ENCODE data around the gene APLNR. TPM values are rescaled to one million over a fixed set of nuclear protein-coding genes. Genes with fewer than 3 reads are reported as not detected.

The APLNR gene
- total RNA-seq, 2 donors from 2014 or later = 6.3 to 13.6 TPM

DNA sequence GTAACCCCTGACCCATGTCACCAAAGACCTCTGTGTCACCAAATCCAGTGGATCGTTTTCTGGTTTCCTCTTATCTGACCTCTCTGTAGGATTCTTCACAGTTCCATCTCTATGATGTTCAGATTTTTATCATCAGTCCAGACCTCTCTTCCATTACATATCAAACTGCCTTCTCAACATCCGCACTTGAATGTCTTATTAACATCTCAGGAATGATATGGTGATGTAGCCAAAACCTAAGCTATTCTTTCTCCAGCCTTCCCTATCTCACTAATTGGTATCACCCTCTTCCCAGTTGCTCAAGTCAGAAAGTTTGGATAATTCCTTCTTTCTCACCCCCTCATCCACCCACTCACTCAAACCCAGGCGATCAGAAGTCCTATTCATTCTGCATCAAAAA, 13.4 kb downstream of the APLNR start:
- H3K4me3 ChIP-seq = no peak overlapping the region
- TF ChIP-seq, protein P1, sequence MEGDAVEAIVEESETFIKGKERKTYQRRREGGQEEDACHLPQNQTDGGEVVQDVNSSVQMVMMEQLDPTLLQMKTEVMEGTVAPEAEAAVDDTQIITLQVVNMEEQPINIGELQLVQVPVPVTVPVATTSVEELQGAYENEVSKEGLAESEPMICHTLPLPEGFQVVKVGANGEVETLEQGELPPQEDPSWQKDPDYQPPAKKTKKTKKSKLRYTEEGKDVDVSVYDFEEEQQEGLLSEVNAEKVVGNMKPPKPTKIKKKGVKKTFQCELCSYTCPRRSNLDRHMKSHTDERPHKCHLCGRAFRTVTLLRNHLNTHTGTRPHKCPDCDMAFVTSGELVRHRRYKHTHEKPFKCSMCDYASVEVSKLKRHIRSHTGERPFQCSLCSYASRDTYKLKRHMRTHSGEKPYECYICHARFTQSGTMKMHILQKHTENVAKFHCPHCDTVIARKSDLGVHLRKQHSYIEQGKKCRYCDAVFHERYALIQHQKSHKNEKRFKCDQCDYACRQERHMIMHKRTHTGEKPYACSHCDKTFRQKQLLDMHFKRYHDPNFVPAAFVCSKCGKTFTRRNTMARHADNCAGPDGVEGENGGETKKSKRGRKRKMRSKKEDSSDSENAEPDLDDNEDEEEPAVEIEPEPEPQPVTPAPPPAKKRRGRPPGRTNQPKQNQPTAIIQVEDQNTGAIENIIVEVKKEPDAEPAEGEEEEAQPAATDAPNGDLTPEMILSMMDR (IDR thresholded peaks at IDR 0.05) = no peak
- H3K9me3 ChIP-seq = peaks cover 0 to 7% of the 10 kb centered on the region in 2 donors
- H3K36me3 ChIP-seq = no peaks in the 10 kb centered on the region
- no peak for DNase-seq (ENCODE audit: low spot score)
- H3K27me3 ChIP-seq = no peaks in the 10 kb centered on the region
- peaks cover 3 to 26% of the 10 kb centered on the region in 2 donors for H3K4me1 ChIP-seq
- H3K27ac ChIP-seq = no peak overlapping the region

DNA sequence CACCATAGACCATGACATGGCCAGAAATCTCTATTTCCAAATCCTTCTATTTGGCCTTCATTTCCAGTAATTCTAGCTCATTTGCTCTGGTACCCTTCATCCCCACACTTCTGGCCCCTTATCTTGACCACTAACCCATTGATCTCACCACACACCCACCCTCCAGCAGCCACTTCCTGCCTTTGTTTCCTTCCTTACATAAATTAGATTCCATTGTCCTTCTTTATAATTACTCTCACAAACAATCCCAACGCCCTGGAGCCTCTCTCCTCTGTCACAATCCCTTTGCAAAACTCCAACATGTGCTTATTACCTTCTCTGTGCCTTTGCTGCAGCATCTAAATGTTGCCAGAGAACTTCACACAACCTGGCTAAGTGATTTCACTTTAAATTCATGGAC, 14.8 kb downstream of the APLNR start:
- Histone ChIP-seq H3K27ac (no peak overlapping the region), H3K9me3 (peaks cover 0 to 7% of the 10 kb centered on the region in 2 donors), H3K36me3 (no peaks in the 10 kb centered on the region), H3K27me3 (no peaks in the 10 kb centered on the region), H3K4me1 (peaks cover 3 to 18% of the 10 kb centered on the region in 2 donors), H3K4me3 (no peak overlapping the region)
- TF ChIP-seq, protein P1 (IDR thresholded peaks at IDR 0.05) = no peak
- no peak for DNase-seq (ENCODE audit: low spot score)

DNA sequence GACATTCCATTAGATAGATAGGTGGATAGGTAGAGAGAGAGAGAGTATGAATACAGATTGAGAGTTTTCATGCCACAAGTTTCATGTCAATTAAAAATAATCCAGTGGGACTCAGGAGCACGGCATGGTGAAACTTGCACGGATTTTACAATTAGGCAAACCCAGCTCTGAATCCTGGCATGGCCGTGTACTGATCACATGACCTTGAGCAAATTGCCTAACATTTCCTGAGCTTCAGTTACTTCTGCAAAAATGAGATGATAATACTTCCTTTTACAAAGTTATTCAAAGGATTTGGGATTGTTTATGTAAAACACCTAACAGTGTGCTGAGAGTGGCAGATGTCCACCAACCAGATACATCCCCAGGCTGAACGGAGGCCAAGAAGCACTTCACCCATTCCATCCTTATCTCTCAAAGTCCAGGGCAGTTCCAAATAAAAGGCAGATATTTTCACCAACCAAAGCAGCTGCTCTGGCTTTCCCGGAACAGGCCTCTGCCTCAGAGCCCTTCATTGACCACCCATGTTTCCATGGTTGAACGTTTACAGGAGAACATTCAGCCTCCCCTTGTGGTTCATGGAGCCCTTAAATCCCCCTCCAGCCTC, 17.9 kb downstream of the APLNR start:
- Histone ChIP-seq H3K27ac (peak overlapping the region in 1 of 2 donors; percentile 65), H3K4me1 (peaks cover 3 to 39% of the 10 kb centered on the region in 2 donors), H3K27me3 (no peaks in the 10 kb centered on the region), H3K4me3 (no peak overlapping the region), H3K9me3 (no peaks in the 10 kb centered on the region), H3K36me3 (no peaks in the 10 kb centered on the region)
- peak; percentile 80 for DNase-seq (ENCODE audit: low spot score)
- TF ChIP-seq, protein P1 (IDR thresholded peaks at IDR 0.05) = no peak

DNA sequence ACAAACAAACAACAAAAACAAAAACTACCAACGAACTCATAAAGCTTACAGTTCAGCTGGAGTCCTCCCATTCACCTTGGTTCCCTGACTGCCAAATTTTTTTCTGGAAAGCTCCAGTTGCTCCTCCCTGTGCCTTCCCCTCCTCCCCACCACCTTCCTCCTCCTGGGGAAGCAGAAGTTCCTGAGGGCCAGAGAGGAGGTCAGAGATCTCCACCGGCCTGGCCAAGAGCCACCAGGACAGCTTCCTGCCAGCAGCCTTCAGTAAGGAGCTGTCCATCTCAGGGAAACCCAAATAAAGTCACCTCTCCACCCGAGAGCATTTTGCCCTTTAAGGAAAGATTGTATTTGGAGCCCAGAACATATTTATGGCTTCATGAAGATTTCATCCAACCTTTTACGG, 20.0 kb downstream of the APLNR start:
- Histone ChIP-seq H3K27ac (no peak overlapping the region), H3K36me3 (no peaks in the 10 kb centered on the region), H3K9me3 (no peaks in the 10 kb centered on the region), H3K4me1 (peaks cover 3 to 49% of the 10 kb centered on the region in 2 donors), H3K27me3 (no peaks in the 10 kb centered on the region), H3K4me3 (no peak overlapping the region)
- TF ChIP-seq, protein P1 (IDR thresholded peaks at IDR 0.05) = no peak
- DNase-seq (ENCODE audit: low spot score) = no peak

DNA sequence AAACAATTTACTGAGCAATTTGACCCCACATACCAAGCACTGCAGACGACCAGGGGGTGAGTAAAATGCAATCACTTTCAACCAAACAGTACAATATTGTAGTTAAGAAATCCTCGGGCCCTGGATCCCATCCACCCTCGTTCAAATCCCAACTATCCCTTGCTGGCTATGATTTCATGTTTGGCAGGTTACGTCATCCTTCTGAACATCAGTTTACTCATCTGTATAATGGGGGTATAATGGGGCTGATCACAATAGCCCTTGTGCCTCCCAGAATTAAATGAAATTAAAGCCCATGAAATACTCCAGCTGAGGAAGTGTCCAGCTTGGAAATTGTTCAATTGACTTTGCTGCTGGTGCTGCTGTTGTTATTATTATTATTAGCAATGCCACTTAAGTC, 20.6 kb downstream of the APLNR start:
- Histone ChIP-seq H3K9me3 (no peaks in the 10 kb centered on the region), H3K27ac (no peak overlapping the region), H3K27me3 (no peaks in the 10 kb centered on the region), H3K4me1 (peaks cover 3 to 49% of the 10 kb centered on the region in 2 donors), H3K36me3 (no peaks in the 10 kb centered on the region), H3K4me3 (no peak overlapping the region)
- TF ChIP-seq, protein P1 (IDR thresholded peaks at IDR 0.05) = no peak
- DNase-seq (ENCODE audit: low spot score) = no peak

DNA sequence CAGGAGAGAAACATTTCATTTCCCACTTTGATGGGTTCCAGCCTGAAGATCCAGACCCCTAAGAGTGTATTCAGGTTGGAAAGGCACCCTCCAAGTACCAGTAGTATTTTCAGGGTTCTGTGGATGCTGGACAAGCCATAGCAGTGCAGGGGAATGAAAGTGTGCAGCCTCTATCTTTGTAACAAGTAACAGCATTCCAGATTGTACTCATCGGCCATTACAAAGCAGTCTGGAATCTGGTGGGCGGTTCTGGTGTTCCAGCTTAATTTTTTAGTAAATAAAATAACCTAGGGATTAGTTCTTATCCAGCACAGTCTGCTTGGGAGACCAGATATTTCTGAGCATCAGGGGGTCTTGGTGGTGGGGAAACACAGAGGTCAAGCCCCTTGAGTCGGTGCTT, 22.6 kb downstream of the APLNR start:
- Histone ChIP-seq H3K4me1 (peaks cover under 1 to 44% of the 10 kb centered on the region in 2 donors), H3K27ac (no peak overlapping the region), H3K27me3 (no peaks in the 10 kb centered on the region), H3K4me3 (no peak overlapping the region), H3K36me3 (no peaks in the 10 kb centered on the region), H3K9me3 (no peaks in the 10 kb centered on the region)
- no peak for DNase-seq (ENCODE audit: low spot score)
- TF ChIP-seq, protein P1 (IDR thresholded peaks at IDR 0.05) = no peak
